ENCODE measurements around the gene MRPL55.

MRPL55 gene

DNA sequence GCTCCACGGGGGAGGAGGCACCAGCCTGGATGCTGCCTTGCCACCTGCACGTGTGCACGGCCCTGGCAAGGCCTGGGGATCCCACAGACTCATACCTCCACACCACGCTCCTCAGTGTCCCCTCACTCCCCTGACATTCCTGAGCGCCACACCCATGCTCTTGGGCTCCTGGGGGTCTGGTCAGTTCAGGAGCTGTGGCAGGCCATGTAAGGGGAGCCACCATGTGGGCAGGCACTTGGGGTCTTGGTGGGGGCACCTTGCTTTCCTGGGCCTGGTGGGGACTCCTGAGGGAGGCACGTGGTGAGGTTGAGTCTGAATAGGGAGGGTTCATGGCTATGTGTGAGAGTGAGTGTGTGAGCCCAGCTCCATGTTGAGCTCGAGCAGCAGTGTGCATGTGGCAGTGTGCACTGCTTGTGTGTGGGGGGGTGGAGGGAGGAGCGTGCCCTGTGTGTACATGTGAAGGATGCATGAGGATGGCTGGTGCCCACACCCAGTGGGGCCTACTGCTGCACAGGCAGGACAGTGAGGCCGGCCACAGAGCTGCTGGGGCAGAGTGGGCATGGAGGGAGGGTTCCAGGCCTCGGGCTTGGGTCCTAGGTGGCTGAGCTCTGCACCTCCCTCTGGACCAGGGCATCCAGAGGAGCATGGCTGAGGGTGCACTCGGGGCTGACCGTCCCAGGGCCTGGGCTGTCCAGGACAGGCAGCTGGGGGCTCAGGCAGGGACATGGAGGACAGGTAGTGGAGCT, 42.3 kb upstream of the MRPL55 start:
- no peak for TF ChIP-seq ZNF274 (IDR thresholded peaks at IDR 0.05; ENCODE audit: low read depth, low read length)
- H3K4me3 ChIP-seq (ENCODE audit: low read length): no peak overlapping the region

DNA sequence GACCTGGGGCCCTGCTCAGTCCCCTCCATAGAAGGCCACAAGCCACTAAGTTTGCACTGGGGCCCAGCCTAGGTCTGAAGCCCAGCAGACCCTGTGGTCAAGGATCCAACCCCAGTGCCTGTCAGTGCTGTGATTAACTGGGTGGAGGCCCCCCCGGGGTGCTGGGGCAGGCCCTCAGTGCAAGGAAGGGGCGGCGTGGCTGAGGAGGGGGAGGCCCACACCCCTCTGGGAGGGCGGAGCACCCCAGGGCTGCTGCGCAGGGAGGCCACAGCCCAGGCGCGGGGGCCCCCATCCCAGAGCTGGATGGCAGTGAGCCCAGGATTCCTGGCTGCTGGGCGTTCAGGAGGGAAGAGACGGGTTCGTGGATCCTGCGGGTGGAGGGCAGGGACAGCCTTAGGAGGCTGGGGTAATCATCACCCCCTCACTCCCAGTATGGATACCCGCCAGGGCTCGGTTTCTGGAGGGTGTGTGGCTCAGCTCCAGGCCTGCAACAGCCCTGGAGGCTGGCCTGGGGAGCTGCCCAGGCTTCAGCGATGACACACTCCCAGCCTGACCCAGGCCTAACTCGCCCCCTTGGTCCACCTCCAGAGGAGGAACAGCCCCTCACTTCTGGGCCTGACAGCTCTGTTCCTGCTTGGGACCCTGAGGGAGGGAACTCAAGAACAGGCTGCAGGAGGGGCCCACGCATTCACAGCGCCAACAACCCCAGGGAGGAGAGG, 41.5 kb upstream of the MRPL55 start:
- no peak overlapping the region for H3K4me3 ChIP-seq (ENCODE audit: low read length)
- TF ChIP-seq ZNF274 (IDR thresholded peaks at IDR 0.05; ENCODE audit: low read depth, low read length): no peak

GRCh38 chr1:228150120-228150460, 41.0 kb upstream of the MRPL55 start:
- H3K4me3 ChIP-seq (ENCODE audit: low read length): no peak overlapping the region
- TF ChIP-seq ZNF274 (IDR thresholded peaks at IDR 0.05; ENCODE audit: low read depth, low read length): no peak

- no peak within 1 kb of the TSS for H3K4me3 ChIP-seq (ENCODE audit: low read length)
- no peak for TF ChIP-seq ZNF274 (IDR thresholded peaks at IDR 0.05; ENCODE audit: low read depth, low read length)
These were observed 40.5 kb upstream of the MRPL55 start, which contains the start of gene GJC2 for GRCh38 chr1:228149406-228150119. GJC2 (plus strand) TSS chr1:228149930; CDS start chr1:228157759, 7,829 bp downstream.

GRCh38 chr1:228148935-228149405, 39.9 kb upstream of the MRPL55 start:
- TF ChIP-seq ZNF274 (IDR thresholded peaks at IDR 0.05; ENCODE audit: low read depth, low read length): no peak
- no peak overlapping the region for H3K4me3 ChIP-seq (ENCODE audit: low read length)

DNA sequence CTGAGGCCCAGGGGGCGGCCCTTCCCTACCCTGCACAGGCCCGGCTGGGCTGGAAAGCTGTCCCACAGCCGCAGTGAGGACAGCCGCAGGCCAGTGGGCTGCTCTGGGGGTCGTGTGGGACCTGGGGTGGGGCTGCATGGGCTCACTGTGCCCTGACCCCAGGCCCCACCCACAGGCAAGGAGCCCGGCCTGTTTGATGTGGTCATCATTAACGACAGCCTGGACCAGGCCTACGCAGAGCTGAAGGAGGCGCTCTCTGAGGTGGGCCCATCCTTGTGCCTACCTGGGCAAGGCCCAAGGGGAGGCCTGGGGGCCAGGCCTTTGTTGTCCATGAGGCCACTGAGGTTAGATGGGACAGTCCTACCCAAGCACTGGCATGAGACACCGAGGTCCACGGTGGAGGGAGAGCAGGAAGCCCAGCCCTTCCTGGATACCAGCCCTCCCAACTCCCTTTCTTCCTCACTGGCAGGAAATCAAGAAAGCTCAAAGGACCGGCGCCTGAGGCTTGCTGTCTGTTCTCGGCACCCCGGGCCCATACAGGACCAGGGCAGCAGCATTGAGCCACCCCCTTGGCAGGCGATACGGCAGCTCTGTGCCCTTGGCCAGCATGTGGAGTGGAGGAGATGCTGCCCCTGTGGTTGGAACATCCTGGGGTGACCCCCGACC, 39.2 kb upstream of the MRPL55 start:
- H3K4me3 ChIP-seq (ENCODE audit: low read length): no peak overlapping the region
- no peak for TF ChIP-seq ZNF274 (IDR thresholded peaks at IDR 0.05; ENCODE audit: low read depth, low read length)

DNA sequence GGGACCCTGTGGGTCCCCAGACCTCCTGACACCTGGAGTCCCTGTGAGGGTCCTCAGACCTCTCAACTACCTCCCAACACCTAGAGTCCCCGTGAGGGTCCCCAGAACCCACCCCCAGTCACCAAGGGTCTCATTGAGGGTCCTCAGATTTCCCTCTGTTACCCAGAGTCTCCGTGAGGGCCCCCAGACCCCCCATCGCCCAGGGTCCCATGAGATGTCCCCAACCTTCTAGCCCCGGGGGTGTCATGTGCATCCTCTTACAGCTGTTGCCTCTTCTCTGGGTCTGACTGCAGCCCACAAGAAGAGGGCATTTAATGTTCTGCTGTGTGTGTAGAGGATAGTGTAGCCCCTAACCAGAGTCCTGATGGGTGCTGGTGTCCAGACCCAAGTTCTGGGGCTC, 38.7 kb upstream of the MRPL55 start:
- H3K4me3 ChIP-seq (ENCODE audit: low read length): no peak overlapping the region
- TF ChIP-seq ZNF274 (IDR thresholded peaks at IDR 0.05; ENCODE audit: low read depth, low read length): no peak

GRCh38 chr1:228147151-228147693, 38.1 kb upstream of the MRPL55 start:
- TF ChIP-seq ZNF274 (IDR thresholded peaks at IDR 0.05; ENCODE audit: low read depth, low read length): no peak
- no peak overlapping the region for H3K4me3 ChIP-seq (ENCODE audit: low read length)

- no peak overlapping the region for H3K4me3 ChIP-seq (ENCODE audit: low read length)
- no peak for TF ChIP-seq ZNF274 (IDR thresholded peaks at IDR 0.05; ENCODE audit: low read depth, low read length)
These were observed 37.5 kb upstream of the MRPL55 start for GRCh38 chr1:228146417-228147150.

GRCh38 chr1:228145463-228146416, 36.6 kb upstream of the MRPL55 start:
- no peak overlapping the region for H3K4me3 ChIP-seq (ENCODE audit: low read length)
- TF ChIP-seq ZNF274 (IDR thresholded peaks at IDR 0.05; ENCODE audit: low read depth, low read length): no peak

- TF ChIP-seq ZNF274 (IDR thresholded peaks at IDR 0.05; ENCODE audit: low read depth, low read length): no peak
- no peak overlapping the region for H3K4me3 ChIP-seq (ENCODE audit: low read length)
These were observed 35.9 kb upstream of the MRPL55 start for GRCh38 chr1:228144993-228145343.
